ENCODE measurements around the gene CENPH.
"Not testable (repeated sequence)": the region's sequence is repeated elsewhere in the genome, so short reads cannot be mapped to it uniquely, and the experiment has no call there.

Gene CENPH

DNA sequence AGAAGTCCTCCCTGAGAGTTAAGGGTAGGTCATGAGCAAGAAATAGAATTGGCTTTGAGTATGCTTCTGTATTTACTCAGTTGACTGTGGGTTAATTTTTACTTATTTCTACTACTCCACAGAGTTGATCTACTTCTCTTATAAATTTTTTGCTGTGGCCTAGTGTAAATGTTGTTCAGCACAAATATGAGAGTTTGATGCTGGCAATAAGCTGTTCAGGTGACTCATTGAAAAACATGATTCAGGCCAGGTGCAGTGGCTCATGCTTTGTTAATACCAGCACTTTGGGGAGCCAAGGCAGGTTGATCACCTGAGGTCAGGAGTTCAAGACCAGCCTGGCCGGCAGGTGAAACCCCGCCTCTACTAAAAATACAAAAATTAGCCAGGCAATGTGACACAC lies 40.8 kb downstream of the CENPH start:
- no peak overlapping the region for H3K4me3 ChIP-seq (ENCODE audit: low read depth, low read length)
- no peak overlapping the region for H3K9ac ChIP-seq (ENCODE audit: low read length)
- H3K9me3 ChIP-seq (ENCODE audit: control insufficient read depth, insufficient read depth, low read depth, low read length): no peaks in the 10 kb centered on the region
- no peaks in the 10 kb centered on the region for H3K4me1 ChIP-seq (ENCODE audit: control insufficient read depth, insufficient read depth, low read length)
- H3K27ac ChIP-seq (ENCODE audit: low read depth, low read length): no peak overlapping the region
- H3K36me3 ChIP-seq (ENCODE audit: control insufficient read depth, insufficient read depth, low read length): peaks cover 16% of the 10 kb centered on the region
- H3K27me3 ChIP-seq (ENCODE audit: control insufficient read depth, insufficient read depth, low read length): no peaks in the 10 kb centered on the region

DNA sequence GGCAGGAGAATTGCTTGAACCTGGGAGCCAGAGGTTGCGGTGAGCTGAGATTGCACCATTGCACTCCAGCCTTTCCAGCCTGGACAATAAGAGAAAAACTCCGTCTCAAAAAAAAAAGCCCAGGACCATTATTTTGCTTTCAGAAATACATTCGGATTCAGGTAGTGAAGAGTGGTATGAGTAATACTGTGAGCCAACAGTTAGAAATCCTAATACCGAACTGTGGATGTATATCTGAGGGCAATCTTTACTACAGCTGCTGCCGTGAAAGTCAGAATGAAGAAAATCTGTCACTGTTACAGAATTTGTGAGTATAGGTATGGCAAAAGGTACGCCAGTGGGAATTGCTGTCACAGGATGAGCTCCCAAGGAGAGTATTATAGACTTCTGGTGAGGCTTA lies 41.9 kb downstream of the CENPH start:
- Histone ChIP-seq H3K9me3 (ENCODE audit: control insufficient read depth, insufficient read depth, low read depth, low read length) (no peaks in the 10 kb centered on the region), H3K9ac (ENCODE audit: low read length) (no peak overlapping the region), H3K4me3 (ENCODE audit: low read depth, low read length) (no peak overlapping the region), H3K4me1 (ENCODE audit: control insufficient read depth, insufficient read depth, low read length) (0 out of 2 replicates have a peak, but pooled peaks cover 4% of the 10 kb centered on the region), H3K27me3 (ENCODE audit: control insufficient read depth, insufficient read depth, low read length) (no peaks in the 10 kb centered on the region), H3K36me3 (ENCODE audit: control insufficient read depth, insufficient read depth, low read length) (peaks cover 16% of the 10 kb centered on the region), H3K27ac (ENCODE audit: low read depth, low read length) (no peak overlapping the region)

DNA sequence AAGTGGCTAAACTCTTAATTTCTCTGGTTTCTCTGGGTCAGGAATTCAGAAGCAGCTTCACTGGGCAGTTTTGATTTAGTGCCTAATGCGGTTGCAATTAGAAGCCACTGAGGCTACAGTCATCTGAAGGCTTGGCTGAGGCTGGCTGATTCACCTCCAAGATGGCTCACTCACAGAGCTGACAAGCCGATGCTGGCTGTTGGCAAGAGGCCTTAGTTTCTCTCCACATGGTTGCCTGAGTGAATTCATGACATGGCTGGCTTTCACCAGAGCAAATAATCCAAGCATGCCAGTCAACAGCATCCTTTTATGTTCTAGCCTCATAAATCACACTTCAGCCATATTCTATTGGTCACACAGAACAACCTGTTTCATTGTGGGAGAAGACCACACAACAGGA lies 42.5 kb downstream of the CENPH start:
- peaks cover 16% of the 10 kb centered on the region for H3K36me3 ChIP-seq (ENCODE audit: control insufficient read depth, insufficient read depth, low read length)
- H3K27me3 ChIP-seq (ENCODE audit: control insufficient read depth, insufficient read depth, low read length): no peaks in the 10 kb centered on the region
- no peak overlapping the region for H3K4me3 ChIP-seq (ENCODE audit: low read depth, low read length)
- H3K9me3 ChIP-seq (ENCODE audit: control insufficient read depth, insufficient read depth, low read depth, low read length): no peaks in the 10 kb centered on the region
- no peak overlapping the region for H3K27ac ChIP-seq (ENCODE audit: low read depth, low read length)
- 0 out of 2 replicates have a peak, but pooled peaks cover 4% of the 10 kb centered on the region for H3K4me1 ChIP-seq (ENCODE audit: control insufficient read depth, insufficient read depth, low read length)
- H3K9ac ChIP-seq (ENCODE audit: low read length): no peak overlapping the region

DNA sequence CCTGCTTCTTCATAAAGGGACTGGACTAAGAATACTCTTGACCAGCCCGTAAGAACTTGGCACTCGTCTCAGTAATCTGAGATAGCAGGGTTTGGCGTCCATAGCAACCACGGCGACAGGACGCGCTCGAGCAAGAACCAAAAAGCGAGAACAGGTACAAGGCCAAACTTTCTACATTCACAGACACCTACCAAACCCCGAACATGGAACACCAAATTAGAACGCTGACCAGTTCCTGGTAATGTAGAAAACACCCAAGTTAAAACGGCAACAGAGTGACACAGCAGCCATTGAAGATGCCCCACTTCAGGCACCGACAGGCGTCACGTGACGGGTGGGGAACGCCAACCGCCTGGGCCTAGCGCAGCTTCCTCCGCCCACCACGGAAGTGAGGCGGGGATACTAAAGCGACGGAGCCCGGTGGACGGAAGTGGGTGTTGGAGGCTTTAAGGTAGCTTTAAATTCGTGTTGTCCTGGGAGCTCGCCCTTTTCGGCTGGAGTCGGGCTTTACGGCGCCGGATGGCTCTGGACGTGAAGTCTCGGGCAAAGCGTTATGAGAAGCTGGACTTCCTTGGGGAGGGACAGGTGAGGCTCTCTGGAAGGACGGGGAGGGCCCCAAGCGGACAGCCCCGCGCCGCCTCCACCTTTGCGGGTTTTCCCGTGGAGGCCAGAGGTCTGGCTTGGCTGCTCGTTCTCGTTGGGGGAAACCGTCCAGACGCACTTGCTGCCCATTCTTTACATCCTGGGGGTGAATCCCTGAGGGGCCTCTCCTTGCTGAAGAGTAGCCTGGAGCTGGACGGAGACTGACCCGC lies 45.3 kb downstream of the CENPH start, which contains the start of gene CDK7:
Gene CDK7, plus strand, starts transcription at position 430 of the 812 bp plus-strand sequence. Its CDS starts 90 bp downstream, at position 520.
- Histone ChIP-seq H3K27ac (ENCODE audit: low read depth, low read length) (peak within 1 kb of the TSS; percentile 78; the same call in 1 of the 2 replicates), H3K9ac (ENCODE audit: low read length) (peak within 1 kb of the TSS; percentile 84), H3K4me3 (ENCODE audit: low read depth, low read length) (peak within 1 kb of the TSS; percentile 90), H3K4me1 (ENCODE audit: control insufficient read depth, insufficient read depth, low read length) (0 out of 2 replicates have a peak, but pooled peaks cover 4% of the 10 kb centered on the region), H3K27me3 (ENCODE audit: control insufficient read depth, insufficient read depth, low read length) (no peaks in the 10 kb centered on the region), H3K36me3 (ENCODE audit: control insufficient read depth, insufficient read depth, low read length) (peaks cover 30% of the 10 kb centered on the region), H3K9me3 (ENCODE audit: control insufficient read depth, insufficient read depth, low read depth, low read length) (no peaks in the 10 kb centered on the region)

DNA sequence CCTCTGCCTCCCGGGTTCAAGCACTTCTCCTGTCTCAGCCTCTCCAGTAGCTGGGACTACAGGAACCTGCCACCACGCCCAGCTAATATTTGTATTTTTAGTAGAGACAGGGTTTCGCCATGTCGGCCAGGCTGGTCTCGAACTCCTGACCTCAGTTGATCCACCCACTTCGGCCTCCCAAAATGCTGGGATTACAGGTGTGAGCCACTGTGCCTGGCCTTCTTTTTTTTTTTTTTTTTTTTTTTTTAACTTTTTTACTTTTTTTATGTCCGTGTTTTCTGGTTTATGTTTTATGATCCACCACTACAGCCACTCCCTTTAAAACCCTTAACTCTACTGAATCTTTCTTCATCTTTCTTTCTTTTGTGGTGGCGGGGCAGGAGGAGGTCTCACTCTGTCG lies 47.4 kb downstream of the CENPH start:
- not testable (repeated sequence) for H3K4me3 ChIP-seq (ENCODE audit: low read depth, low read length); H3K27me3 ChIP-seq (ENCODE audit: control insufficient read depth, insufficient read depth, low read length); H3K27ac ChIP-seq (ENCODE audit: low read depth, low read length); H3K4me1 ChIP-seq (ENCODE audit: control insufficient read depth, insufficient read depth, low read length); H3K9me3 ChIP-seq (ENCODE audit: control insufficient read depth, insufficient read depth, low read depth, low read length); H3K9ac ChIP-seq (ENCODE audit: low read length)
- H3K36me3 ChIP-seq (ENCODE audit: control insufficient read depth, insufficient read depth, low read length): peaks cover 41% of the 10 kb centered on the region

DNA sequence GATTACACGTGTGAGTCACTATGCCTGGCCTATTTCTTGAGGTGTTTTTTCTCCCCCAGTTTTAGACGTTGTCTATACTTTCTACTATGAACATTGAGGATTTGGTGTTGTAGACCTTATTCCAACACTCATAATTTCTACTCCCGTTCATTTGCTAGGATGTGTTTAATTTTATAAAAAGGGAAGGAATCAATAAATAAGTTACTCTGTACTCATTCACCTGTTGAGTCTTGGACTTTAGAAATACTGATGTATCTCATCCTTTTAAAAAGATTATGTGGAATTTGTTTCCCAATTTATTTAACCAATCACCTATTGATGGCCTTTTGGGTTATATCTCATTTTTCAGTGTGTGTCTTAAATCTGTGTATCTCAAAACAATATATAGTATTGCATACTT lies 48.5 kb downstream of the CENPH start:
- no peak overlapping the region for H3K9ac ChIP-seq (ENCODE audit: low read length)
- H3K4me3 ChIP-seq (ENCODE audit: low read depth, low read length): no peak overlapping the region
- peaks cover 3% of the 10 kb centered on the region; the same call in 1 of the 2 replicates for H3K9me3 ChIP-seq (ENCODE audit: control insufficient read depth, insufficient read depth, low read depth, low read length)
- H3K27me3 ChIP-seq (ENCODE audit: control insufficient read depth, insufficient read depth, low read length): no peaks in the 10 kb centered on the region
- 0 out of 2 replicates have a peak, but pooled peaks cover 4% of the 10 kb centered on the region for H3K4me1 ChIP-seq (ENCODE audit: control insufficient read depth, insufficient read depth, low read length)
- H3K27ac ChIP-seq (ENCODE audit: low read depth, low read length): no peak overlapping the region
- H3K36me3 ChIP-seq (ENCODE audit: control insufficient read depth, insufficient read depth, low read length): peaks cover 46% of the 10 kb centered on the region

DNA sequence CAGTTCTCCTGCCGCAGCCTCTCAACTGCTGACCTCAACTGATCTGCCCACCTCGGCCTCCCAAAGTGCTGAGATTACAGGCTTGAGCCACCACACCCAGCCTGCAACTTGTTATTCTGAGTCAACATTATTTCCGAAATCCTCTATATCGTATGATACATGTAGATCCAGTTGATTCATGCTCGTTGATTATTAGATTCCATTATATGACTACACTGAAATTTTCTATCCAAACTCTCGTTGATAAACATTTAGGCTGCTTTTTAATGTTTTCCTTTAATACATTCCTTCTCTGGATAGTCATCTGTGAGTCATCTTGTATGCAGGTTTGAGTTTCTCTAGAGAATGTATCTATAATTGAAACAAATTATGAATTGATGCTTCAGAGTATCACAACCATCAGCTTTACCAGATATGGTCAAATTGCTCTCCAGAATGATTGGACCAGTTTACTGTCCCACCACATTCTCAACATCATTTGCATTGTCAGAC lies 49.4 kb downstream of the CENPH start:
- Histone ChIP-seq H3K9ac (ENCODE audit: low read length) (no peak overlapping the region), H3K4me3 (ENCODE audit: low read depth, low read length) (no peak overlapping the region), H3K27ac (ENCODE audit: low read depth, low read length) (no peak overlapping the region), H3K4me1 (ENCODE audit: control insufficient read depth, insufficient read depth, low read length) (0 out of 2 replicates have a peak, but pooled peaks cover 4% of the 10 kb centered on the region), H3K9me3 (ENCODE audit: control insufficient read depth, insufficient read depth, low read depth, low read length) (peaks cover 3% of the 10 kb centered on the region; the same call in 1 of the 2 replicates), H3K36me3 (ENCODE audit: control insufficient read depth, insufficient read depth, low read length) (peaks cover 49% of the 10 kb centered on the region), H3K27me3 (ENCODE audit: control insufficient read depth, insufficient read depth, low read length) (no peaks in the 10 kb centered on the region)

DNA sequence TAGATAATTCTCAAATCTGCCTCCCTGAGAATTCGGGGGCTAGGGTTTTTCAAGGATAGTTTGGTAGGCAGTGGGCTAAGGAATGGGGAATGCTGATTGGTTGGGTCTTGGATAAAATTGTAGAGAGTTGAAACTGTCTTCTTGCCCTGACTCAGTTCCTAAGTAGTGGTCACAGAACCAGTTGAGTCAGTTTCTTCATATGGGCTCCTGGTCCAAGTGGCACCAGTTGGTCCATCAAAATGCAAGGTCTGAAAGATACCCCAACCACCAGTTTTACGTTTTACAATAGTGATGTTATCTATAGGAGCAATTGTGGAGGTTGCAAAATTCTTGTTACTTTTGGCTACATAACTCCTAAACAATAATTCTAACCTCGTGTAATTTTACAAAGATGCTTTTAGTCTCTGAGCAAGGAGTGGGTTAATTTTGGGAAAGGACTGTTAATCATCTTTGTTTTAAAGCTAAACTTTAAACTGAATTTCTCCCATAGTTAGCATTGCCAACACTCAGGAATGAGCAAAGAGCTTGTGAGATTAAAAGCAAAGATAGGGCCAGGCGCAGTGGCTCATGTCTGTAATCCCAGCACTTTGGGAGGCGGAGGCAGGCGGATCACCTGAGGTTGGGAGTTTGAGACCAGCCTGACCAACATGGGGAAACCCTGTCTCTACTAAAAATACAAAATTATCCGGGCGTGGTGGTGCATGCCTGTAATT lies 53.0 kb downstream of the CENPH start:
- Histone ChIP-seq H3K36me3 (ENCODE audit: control insufficient read depth, insufficient read depth, low read length) (peaks cover 45% of the 10 kb centered on the region), H3K4me3 (ENCODE audit: low read depth, low read length) (no peak overlapping the region), H3K9ac (ENCODE audit: low read length) (no peak overlapping the region), H3K9me3 (ENCODE audit: control insufficient read depth, insufficient read depth, low read depth, low read length) (peaks cover 3% of the 10 kb centered on the region; the same call in 1 of the 2 replicates), H3K27ac (ENCODE audit: low read depth, low read length) (no peak overlapping the region), H3K27me3 (ENCODE audit: control insufficient read depth, insufficient read depth, low read length) (no peaks in the 10 kb centered on the region), H3K4me1 (ENCODE audit: control insufficient read depth, insufficient read depth, low read length) (no peaks in the 10 kb centered on the region)

DNA sequence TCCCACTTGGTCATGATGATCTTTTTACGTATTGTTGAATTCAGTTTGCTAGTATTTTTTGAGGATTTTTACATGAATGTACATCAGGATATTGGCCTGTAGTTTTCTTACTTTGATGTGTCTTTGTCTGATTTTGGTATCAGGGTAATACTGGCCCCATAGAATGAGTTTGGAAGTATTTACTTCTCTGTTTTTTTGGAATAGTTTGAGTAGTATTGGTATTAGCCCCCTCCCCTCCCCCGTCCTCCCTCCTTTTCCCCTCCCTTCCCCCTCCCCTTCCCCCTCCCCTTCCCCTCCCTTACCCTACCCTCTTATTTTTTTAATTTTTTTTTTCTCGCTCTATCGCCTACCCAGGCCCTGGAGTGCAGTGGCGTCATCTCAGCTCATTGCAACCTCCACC lies 55.6 kb downstream of the CENPH start:
- H3K36me3 ChIP-seq (ENCODE audit: control insufficient read depth, insufficient read depth, low read length): peaks cover 20% of the 10 kb centered on the region
- no peaks in the 10 kb centered on the region for H3K27me3 ChIP-seq (ENCODE audit: control insufficient read depth, insufficient read depth, low read length)
- H3K4me1 ChIP-seq (ENCODE audit: control insufficient read depth, insufficient read depth, low read length): no peaks in the 10 kb centered on the region

DNA sequence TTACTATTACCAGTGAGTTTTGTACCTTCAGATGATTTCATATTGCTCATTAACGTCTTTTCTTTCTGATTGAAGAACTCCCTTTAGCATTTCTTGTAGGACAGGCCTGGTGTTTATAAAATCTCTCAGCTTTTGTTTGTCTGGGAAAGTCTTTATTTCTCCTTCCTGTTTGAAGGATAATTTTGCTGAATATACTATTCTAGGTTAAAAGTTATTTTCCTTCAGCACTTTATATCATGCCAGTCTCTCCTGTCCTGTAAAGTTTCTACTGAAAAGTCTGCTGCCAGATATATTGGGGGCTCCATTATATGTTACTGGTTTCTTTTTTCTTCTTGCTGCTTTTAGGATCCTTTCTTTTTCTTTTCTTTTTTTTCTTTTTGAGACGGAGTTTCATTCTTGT lies 58.6 kb downstream of the CENPH start:
- peaks cover 15% of the 10 kb centered on the region for H3K36me3 ChIP-seq (ENCODE audit: control insufficient read depth, insufficient read depth, low read length)
- peaks cover 4% of the 10 kb centered on the region; the same call in 1 of the 2 replicates for H3K4me1 ChIP-seq (ENCODE audit: control insufficient read depth, insufficient read depth, low read length)
- H3K9me3 ChIP-seq (ENCODE audit: control insufficient read depth, insufficient read depth, low read depth, low read length): no peaks in the 10 kb centered on the region; the same call in 1 of the 2 replicates
- no peak overlapping the region for H3K27ac ChIP-seq (ENCODE audit: low read depth, low read length)
- H3K27me3 ChIP-seq (ENCODE audit: control insufficient read depth, insufficient read depth, low read length): no peaks in the 10 kb centered on the region
- no peak overlapping the region for H3K9ac ChIP-seq (ENCODE audit: low read length)
- no peak overlapping the region for H3K4me3 ChIP-seq (ENCODE audit: low read depth, low read length)

More for the DNA sequence above, 55.6 kb downstream of the CENPH start:
- no peak overlapping the region for H3K9ac ChIP-seq (ENCODE audit: low read length)
- H3K27ac ChIP-seq (ENCODE audit: low read depth, low read length): no peak overlapping the region
- H3K4me3 ChIP-seq (ENCODE audit: low read depth, low read length): no peak overlapping the region
- H3K9me3 ChIP-seq (ENCODE audit: control insufficient read depth, insufficient read depth, low read depth, low read length): peaks cover 3% of the 10 kb centered on the region; the same call in 1 of the 2 replicates

DNA sequence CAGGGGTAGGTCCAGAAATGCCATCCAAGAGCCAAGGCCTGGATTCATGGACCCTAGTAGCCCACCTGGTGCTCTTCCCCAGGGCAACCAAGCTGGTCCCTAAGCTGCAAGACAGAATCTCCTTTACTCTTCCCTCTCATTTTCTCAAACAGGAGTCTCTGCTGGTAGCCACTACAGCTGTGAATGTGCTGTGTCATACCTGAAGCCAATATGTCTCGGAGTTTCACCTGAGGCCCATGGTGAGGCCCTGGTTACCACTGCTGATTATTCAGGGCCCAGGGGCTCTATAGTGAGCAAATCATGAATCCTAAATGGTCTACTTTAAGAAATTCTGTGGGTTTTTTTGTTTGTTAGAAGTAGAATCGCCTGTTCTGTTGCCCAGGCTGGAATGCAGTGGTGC lies 61.2 kb downstream of the CENPH start:
- Histone ChIP-seq H3K36me3 (ENCODE audit: control insufficient read depth, insufficient read depth, low read length) (peaks cover 21% of the 10 kb centered on the region), H3K9me3 (ENCODE audit: control insufficient read depth, insufficient read depth, low read depth, low read length) (no peaks in the 10 kb centered on the region), H3K4me1 (ENCODE audit: control insufficient read depth, insufficient read depth, low read length) (peaks cover 4% of the 10 kb centered on the region; the same call in 1 of the 2 replicates), H3K27ac (ENCODE audit: low read depth, low read length) (peak overlapping the region; percentile 39; the same call in 1 of the 2 replicates), H3K9ac (ENCODE audit: low read length) (no peak overlapping the region), H3K27me3 (ENCODE audit: control insufficient read depth, insufficient read depth, low read length) (no peaks in the 10 kb centered on the region), H3K4me3 (ENCODE audit: low read depth, low read length) (no peak overlapping the region)
